ENCODE data around the gene KLHL11.
A peak's percentile ranks its signal among the peaks of the same experiment; 100 is the strongest.

Gene KLHL11

GRCh38 chr17:41813152-41813680 lies 52.0 kb downstream of the KLHL11 start:
- FAIRE-seq: no peak
- DNase-seq (ENCODE audit: extremely low spot score, insufficient read length, low read depth): no peak

DNA sequence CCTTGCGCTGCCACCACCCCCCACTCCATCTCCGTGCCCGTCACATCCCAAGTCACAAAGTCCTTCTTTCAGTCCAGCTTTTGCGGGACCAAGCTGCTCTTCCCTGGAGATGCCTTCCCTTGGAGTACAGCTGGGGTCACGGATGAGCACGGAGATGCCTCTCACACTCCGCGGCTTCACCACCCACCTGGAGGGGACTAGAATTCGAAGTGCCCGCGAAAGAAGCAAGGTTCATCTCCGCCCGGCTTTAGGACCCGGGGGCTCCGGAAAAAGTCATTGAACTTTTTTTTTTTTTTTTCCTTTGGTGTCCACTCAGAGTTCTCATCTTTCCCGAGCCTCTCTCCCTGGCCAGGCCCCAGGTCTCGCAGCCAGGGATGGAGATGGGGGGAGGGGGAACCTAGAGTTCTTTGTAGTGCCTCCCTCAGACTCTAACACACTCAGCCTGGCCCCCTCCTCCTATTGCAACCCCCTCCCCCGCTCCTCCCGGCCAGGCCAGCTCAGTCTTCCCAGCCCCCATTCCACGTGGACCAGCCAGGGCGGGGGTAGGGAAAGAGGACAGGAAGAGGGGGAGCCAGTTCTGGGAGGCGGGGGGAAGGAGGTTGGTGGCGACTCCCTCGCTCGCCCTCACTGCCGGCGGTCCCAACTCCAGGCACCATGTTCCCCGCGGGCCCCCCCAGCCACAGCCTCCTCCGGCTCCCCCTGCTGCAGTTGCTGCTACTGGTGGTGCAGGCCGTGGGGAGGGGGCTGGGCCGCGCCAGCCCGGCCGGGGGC lies 52.7 kb downstream of the KLHL11 start, which contains the start of gene FKBP10:
FKBP10 (plus strand) TSS at position 624 of the 771 bp plus-strand sequence; CDS start at position 655, 31 bp downstream.
- FAIRE-seq: no peak
- no peak for DNase-seq (ENCODE audit: extremely low spot score, insufficient read length, low read depth)

DNA sequence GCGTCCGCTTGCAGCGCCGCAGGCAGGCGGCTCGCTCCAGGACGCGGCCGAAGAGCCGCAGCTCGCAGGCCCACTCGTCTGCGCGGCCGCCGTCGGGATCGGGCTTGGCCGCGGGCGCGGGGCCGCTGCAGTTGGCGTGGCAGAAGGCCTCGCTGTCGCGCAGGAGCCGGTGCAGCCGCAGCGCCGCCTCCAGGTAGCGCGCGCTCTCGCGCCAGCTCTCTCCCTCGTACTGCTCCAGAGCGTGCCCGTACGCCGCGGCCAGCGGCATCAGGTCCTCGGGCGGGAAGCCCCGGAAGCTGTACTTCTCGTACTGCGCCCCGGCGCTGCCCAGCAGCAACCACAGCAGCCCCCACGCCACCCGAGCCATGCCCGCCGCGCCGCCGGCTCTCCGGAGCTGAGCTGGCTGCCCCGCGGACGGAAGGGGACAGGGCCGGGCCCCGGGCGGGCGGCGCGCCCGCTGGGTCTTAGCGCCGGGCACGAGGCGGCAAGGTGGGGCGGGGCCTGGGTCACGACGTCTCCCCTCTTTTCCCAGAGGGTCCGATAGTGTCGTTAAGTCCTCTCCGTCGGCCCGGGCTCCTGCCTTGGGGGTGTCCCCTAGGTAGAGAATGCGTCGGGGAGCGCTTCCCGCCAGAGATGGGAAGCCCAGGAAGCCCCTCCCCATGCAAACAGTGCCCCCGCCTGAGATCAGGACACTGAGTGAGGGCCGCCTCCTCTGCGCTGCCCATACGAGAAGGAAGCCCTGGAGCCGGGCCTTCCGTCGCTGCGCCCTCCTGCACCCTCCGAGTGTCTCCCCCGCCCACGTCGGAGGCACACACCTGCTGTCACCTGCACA lies 53.5 kb downstream of the KLHL11 start, which contains the start of gene P3H4:
P3H4 (minus strand) TSS at position 401 of the 832 bp plus-strand sequence; CDS start at position 367, 34 bp downstream.
- peak; percentile 60 for DNase-seq (ENCODE audit: extremely low spot score, insufficient read length, low read depth)
- peak; percentile 71 for FAIRE-seq

GRCh38 chr17:41810659-41811548 lies 54.3 kb downstream of the KLHL11 start:
- FAIRE-seq (no peak), DNase-seq (ENCODE audit: extremely low spot score, insufficient read length, low read depth) (no peak)

- FAIRE-seq (no peak), DNase-seq (ENCODE audit: extremely low spot score, insufficient read length, low read depth) (no peak)
Observed at GRCh38 chr17:41806685-41807445, 58.4 kb downstream of the KLHL11 start.
